ENCODE results near the gene GLA. TPM values are rescaled to one million over a fixed set of nuclear protein-coding genes. Genes with fewer than 3 reads are reported as not detected.

Gene GLA
- total RNA-seq, 1 donor from 2014 or later: 9.0 TPM

GRCh38 chrX:101442085-101442484 lies 34.4 kb upstream of the GLA start:
- no peaks in the 10 kb centered on the region for H3K4me1 ChIP-seq
- intact Hi-C loops (cut with DNase I): no loop called here
- no peak overlapping the region for H3K4me3 ChIP-seq
- H3K27me3 ChIP-seq: no peaks in the 10 kb centered on the region
- DNase-seq (ENCODE audit: low spot score in 2 of 2): no peak
- H3K9me3 ChIP-seq: no peaks in the 10 kb centered on the region
- H3K27ac ChIP-seq: no peak overlapping the region
- TF ChIP-seq, protein P1, sequence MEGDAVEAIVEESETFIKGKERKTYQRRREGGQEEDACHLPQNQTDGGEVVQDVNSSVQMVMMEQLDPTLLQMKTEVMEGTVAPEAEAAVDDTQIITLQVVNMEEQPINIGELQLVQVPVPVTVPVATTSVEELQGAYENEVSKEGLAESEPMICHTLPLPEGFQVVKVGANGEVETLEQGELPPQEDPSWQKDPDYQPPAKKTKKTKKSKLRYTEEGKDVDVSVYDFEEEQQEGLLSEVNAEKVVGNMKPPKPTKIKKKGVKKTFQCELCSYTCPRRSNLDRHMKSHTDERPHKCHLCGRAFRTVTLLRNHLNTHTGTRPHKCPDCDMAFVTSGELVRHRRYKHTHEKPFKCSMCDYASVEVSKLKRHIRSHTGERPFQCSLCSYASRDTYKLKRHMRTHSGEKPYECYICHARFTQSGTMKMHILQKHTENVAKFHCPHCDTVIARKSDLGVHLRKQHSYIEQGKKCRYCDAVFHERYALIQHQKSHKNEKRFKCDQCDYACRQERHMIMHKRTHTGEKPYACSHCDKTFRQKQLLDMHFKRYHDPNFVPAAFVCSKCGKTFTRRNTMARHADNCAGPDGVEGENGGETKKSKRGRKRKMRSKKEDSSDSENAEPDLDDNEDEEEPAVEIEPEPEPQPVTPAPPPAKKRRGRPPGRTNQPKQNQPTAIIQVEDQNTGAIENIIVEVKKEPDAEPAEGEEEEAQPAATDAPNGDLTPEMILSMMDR (IDR thresholded peaks at IDR 0.05): no peak
- peaks cover 9 to 16% of the 10 kb centered on the region in 2 donors for H3K36me3 ChIP-seq

- H3K4me3 ChIP-seq: no peak overlapping the region
Observed at GRCh38 chrX:101430457-101431078, 22.8 kb upstream of the GLA start.

DNA sequence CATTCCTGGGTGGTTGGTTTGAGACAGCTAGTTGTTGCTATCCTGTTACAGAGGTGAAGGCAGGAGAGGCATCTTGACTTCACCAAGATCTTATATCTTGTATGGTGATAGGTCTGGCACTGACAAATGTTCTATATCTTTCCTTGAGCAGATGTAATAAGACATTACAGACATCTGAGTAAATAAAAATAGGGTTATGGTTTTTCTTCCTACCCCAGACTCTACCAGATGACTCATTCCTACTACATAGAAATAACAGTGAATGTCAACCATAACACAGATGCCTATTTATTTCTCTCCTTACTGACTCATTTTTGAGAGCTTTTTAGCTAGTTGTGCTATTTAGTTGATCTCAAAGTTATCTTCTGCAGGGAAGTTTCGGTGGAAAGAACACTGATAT lies 22.2 kb upstream of the GLA start:
- intact Hi-C loops (cut with DNase I): no loop called here
- peaks cover 0 to 9% of the 10 kb centered on the region in 2 donors for H3K9me3 ChIP-seq
- TF ChIP-seq, protein P1 (IDR thresholded peaks at IDR 0.05): no peak
- H3K4me3 ChIP-seq: no peak overlapping the region
- H3K36me3 ChIP-seq: peaks cover 8 to 17% of the 10 kb centered on the region in 2 donors
- H3K27me3 ChIP-seq: no peaks in the 10 kb centered on the region
- no peak for DNase-seq (ENCODE audit: low spot score in 2 of 2)
- no peak overlapping the region for H3K27ac ChIP-seq
- H3K4me1 ChIP-seq: no peaks in the 10 kb centered on the region

More at GRCh38 chrX:101430457-101431078, 22.8 kb upstream of the GLA start:
- no peak overlapping the region for H3K27ac ChIP-seq
- intact Hi-C loops (cut with DNase I): no loop called here
- TF ChIP-seq, protein P1 (IDR thresholded peaks at IDR 0.05): no peak
- H3K36me3 ChIP-seq: peaks cover 8 to 17% of the 10 kb centered on the region in 2 donors
- H3K9me3 ChIP-seq: peaks cover 0 to 9% of the 10 kb centered on the region in 2 donors
- H3K27me3 ChIP-seq: no peaks in the 10 kb centered on the region
- DNase-seq (ENCODE audit: low spot score in 2 of 2): no peak
- H3K4me1 ChIP-seq: no peaks in the 10 kb centered on the region

GRCh38 chrX:101427954-101428353 lies 20.2 kb upstream of the GLA start:
- peaks cover 8 to 25% of the 10 kb centered on the region in 2 donors for H3K36me3 ChIP-seq
- H3K27ac ChIP-seq: no peak overlapping the region
- H3K4me1 ChIP-seq: no peaks in the 10 kb centered on the region
- no peak for DNase-seq (ENCODE audit: low spot score in 2 of 2)
- H3K9me3 ChIP-seq: peaks cover 0 to 9% of the 10 kb centered on the region in 2 donors
- H3K4me3 ChIP-seq: no peak overlapping the region
- H3K27me3 ChIP-seq: no peaks in the 10 kb centered on the region
- TF ChIP-seq, protein P1 (IDR thresholded peaks at IDR 0.05): no peak
- intact Hi-C loops (cut with DNase I): no loop called here

GRCh38 chrX:101419489-101419888 lies 11.8 kb upstream of the GLA start:
- DNase-seq (ENCODE audit: low spot score in 2 of 2): no peak
- H3K27me3 ChIP-seq: no peaks in the 10 kb centered on the region
- peaks cover 0 to 4% of the 10 kb centered on the region in 2 donors for H3K4me1 ChIP-seq
- intact Hi-C loops (cut with DNase I): loop anchor here (5.0 to 10.0 kb wide), 3 partner anchors 513 to 1235 kb away; partner anchors contain the start of genes GPRASP1, TCEAL2 and ZMAT1
- no peak overlapping the region for H3K4me3 ChIP-seq
- peaks cover 0 to 7% of the 10 kb centered on the region in 2 donors for H3K36me3 ChIP-seq
- H3K27ac ChIP-seq: peak overlapping the region; percentile 93 to 95
- TF ChIP-seq, protein P1 (IDR thresholded peaks at IDR 0.05): no peak
- no peaks in the 10 kb centered on the region for H3K9me3 ChIP-seq
